Measurements from ENCODE around the gene PDZD2.
"Not testable (repeated sequence)": the region's sequence is repeated elsewhere in the genome, so short reads cannot be mapped to it uniquely, and the experiment has no call there.

The PDZD2 gene

GRCh38 chr5:31987985-31988710 is 349.2 kb downstream of the PDZD2 start:
- DNase-seq, result no peak

DNA sequence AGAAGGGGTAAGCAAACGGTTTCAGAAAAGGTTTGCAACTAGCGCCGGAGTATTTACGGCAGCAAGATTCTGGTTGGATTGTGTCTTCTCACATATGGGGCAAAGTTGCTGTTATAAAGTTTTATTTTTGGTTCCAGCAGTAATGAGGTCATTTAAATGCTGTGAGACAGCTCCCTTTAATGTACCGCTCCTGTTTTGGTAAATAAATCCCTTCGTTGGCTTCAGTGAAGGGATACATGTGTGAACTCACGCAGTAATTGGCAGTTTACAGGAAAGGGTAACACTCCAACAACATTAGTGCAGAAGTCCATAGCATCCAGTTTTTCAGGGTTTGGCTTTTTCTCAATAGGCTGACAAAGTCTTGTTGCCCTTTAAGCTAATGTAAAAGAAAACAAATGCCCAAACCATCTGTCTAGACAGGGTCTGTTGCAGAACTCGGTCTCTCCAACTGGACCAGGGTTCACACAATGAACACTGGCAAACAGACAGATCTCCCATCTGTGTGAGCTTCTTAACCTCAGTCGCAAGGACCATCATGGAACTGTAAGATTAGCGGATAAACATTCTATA is 351.2 kb downstream of the PDZD2 start:
- DNase-seq, result no peak

- no peak for DNase-seq
Measured at GRCh38 chr5:31990701-31991110, 351.8 kb downstream of the PDZD2 start.

- no peak for DNase-seq
Measured at GRCh38 chr5:31992377-31992776, 353.4 kb downstream of the PDZD2 start.

DNA sequence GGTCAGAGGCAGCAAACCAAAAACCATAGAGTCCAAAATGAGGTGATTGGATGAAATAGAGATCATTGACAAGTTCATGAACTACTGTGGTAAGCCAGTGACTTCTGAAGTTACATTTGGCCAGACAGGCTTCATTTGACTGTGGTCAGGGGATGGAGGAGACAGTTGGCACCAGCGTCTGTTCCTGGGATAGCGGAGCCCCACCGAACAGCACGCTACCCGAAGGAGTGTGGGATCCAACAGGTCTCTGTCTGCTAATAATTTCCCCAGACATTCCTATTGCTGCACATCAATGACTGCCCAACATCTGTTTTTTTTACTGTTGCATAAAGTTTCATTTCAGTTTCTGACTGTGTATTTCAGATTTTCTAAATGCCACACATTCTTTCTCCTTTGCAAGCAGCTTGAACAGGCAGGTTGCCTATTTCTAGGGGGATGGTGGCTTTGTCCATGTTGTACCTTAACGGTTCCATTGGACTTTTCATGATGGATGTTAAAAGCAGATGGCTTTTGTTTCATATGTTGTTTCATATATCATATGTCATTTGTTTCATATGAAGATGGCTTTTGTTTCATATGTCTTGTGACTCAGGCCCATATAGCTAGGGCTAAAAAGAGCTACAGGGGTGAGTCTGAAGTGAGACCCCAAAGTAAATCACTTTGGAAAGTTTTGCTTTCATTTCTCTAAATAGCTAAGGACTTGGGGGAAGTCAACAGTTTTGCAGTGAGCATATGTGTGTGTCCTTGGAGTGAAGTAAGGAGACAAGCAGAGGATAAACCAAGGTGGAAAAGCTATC is 354.4 kb downstream of the PDZD2 start:
- no peak for DNase-seq

DNA sequence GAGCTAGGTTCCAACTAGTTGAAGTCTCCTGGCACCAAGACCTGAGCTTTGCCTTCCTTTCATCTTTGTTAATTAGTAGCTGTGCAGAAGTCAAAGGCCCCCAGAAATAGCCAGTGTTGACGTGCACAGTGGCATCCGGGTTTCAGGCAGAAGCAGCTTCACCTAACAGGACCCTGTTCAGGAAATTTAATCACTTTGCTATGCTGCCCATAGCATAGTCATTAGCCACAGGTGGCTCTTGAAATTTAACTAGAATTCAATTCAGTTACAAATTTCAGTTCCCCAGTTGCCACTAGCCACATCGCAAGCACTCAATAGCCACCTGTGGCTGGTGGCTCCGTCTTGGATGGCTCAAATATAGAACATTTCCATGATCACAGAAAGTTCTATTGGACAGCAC is 356.1 kb downstream of the PDZD2 start:
- DNase-seq, result no peak

DNA sequence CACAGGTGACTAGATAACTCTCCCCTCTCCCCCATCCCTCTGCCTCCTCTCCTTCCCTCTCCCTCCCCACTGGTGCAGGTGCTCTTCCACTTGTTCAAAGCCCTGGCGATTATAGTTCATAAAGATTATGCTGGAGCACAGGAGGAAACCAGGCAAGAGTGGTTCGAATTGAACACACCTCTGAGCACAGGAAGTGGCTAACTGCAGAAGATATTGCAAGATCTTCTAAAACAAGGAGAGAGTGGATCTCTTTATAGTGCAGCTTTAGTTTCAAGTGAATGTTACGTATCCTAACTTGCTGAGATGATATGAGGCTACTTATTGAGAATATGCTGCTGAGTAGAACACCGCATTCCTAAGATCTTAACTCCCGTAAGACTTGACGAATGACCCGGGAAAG is 356.8 kb downstream of the PDZD2 start:
- DNase-seq, result no peak

DNA sequence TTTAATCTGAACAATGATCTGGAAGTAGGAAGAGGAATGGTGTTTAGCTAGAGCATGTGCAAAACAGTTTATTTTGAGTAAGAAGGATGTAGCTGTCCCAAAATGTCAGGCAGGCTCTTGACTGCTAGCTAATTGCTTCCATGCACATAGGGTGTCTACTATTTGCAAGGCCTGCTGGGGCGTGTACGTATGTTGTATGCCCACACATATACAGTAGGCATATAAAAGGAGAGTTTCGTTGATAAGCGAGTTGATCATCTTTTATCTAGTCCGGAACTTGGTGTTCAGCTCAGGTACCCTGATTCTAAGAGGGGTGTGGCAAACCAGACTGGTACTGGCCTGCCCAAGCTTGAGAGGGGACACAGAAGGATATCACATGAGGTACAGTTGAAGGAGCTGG is 358.0 kb downstream of the PDZD2 start:
- no peak for DNase-seq

GRCh38 chr5:31999470-31999869 is 360.5 kb downstream of the PDZD2 start:
- no peak for DNase-seq

- no peak for DNase-seq
Measured at GRCh38 chr5:32000731-32001130, 361.8 kb downstream of the PDZD2 start.

DNA sequence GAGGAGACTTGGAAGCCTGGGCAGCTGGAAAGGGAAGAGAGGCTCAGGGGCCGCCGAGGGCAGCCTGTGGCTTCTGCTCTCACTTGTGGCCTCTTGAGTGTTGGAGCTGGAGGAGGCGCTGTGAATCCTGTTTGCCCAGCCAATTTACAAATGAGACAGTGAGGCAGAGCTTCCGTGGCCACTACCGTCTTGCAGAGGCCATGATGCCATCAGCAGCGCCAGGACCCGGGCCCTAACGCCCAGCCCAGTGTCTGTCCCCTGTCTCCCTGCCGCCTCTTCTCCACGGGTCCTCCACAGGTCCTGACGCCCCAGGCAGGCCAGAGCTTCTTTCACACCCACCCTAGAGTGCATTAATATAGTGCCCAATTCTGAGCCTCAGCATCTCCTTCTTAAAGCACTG is 362.4 kb downstream of the PDZD2 start:
- DNase-seq, result no peak

DNA sequence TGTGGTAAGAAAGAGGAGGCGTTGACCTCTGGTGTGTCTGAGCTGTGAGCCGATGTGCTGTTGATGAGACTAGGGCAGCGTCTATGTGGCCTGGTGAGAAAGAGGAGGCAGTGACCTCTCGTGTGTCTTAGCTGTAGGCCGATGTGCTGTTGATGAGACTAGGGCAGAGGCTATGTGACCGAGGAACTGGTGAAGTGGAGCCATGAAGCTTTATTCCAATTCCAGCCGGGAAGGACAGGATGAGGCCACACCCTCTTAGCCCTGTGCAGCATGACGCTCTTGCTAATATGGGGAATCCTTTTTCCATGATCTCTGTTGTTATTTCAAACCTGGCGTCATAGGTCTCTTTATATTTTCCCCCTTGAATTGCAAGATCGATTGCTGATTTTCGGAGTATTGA is 362.8 kb downstream of the PDZD2 start:
- no peak for DNase-seq

- DNase-seq, result no peak
Measured at GRCh38 chr5:32002755-32003154, 363.8 kb downstream of the PDZD2 start.

GRCh38 chr5:32003981-32004380 is 365.1 kb downstream of the PDZD2 start:
- DNase-seq, result no peak

DNA sequence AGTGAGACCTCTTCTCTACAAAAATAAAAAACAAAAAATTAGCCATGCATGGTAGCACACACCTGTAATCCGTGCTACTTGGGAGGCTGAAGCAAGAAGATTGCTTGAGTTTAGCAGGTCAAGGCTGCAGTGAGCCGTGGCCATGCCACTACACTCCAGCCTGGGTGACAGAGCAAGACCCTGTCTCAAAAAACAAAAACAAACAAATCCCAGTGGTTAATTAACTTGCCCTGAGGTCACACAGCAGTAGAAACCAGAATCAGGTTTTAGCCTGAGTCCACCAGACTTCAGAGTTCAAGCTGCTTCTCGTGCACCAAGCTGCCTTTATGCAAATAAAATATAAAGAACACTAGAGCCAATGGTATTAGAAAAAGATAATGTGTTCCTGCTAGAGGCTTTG is 365.5 kb downstream of the PDZD2 start:
- no peak for DNase-seq

DNA sequence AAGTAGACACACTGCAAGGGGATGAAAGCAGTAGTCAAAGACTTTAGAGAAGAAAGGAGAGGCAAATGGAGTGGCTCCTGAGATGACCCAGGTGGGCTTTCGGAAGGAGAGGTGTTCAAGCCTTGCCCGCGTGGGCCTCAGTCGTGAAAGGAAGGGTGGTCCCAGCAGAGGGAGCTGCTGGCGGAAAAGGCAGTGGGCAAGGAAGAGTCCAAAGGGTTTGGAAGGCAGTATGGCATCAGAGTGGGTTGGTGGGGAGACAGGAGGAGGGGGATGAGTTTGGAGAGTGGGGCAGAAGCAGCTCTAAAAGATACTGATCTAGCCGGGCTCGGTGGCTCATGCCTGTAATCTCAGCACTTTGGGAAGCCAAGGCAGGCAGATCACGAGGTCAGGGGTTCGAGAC is 369.8 kb downstream of the PDZD2 start:
- no peak for DNase-seq

DNA sequence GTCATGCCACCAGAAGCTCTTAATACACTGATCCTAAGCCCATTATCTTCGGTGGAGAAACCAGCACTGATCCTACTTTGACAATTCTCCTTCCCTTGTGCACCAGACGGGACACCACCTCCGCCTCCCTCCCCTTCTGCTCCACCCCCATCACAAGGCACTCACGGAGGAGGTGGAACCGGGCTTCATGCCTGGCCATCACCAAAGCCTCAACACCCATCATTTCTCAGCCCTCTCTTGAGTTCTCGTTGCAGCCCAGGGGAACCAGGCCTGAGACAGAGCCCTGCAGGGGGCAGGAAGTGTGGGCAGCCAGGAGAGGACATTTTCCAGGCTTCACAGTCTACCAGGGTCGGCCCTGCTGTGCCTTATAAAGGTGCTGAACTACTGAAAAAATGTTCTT is 374.7 kb downstream of the PDZD2 start:
- no peak for DNase-seq

DNA sequence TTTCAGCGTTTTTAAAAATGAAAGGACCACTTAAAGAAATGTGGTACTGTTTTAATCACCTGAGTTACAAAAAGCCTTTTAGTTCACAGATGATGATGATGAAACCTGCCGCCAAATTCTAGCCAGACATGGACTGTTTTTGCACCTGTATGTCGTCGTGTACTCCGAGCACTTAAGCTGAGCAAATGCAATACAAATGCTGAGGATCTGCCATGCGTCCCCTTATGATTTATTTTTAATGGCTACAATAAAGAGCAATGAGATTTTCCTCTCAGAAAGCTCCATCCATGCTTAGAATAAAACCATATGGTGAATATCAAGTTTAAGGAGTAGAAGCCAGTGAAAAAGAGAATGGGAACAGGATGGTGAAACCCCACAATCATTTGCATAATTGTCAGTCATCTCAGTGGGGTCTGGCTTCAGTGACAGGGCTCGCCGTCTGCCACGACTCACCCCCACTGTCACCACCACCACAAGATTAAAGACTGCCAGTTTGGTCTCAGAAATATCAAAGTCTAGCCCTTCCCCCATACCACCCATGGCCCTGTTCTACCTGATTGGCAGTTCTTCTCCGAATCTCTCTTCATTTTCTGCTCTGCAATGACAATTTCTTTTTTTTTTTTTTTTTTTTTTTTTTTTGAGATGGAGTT is 375.3 kb downstream of the PDZD2 start:
- no peak for DNase-seq

GRCh38 chr5:32015262-32015661 is 376.3 kb downstream of the PDZD2 start:
- DNase-seq, result not testable (repeated sequence)

DNA sequence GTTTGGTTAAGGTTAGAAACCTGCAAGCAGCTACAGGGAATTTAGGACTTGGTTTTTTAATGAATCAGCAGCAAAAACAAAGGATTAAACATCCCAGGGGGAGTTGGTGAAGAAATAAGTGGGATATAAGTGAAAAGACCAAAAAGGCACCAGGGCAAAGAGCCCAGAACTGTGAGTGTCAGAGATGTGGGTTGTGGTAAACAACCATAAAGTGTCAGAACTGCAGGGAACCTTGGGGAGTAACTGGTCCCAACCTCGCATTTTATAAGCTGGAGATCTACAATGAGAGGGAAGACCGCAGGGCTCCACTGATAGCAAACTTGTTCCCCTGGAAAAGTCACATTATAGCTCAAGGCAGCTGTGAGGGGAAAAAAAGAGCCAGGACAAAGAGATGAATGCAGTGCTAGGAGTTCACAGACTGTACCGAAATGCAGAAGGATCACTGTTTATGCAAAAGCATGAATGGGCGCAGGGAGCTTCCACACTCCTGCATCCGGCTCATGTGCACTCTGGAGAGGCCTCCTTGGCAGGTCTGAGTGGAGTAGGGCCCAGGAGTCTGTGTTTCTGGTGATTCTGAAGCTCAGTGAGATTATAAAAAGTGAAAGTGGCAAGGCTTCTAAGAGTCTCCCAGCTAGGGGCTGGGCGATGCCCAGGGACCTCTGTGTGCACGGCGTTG is 378.9 kb downstream of the PDZD2 start:
- no peak for DNase-seq

GRCh38 chr5:32018476-32019436 is 379.8 kb downstream of the PDZD2 start:
- DNase-seq, result no peak

DNA sequence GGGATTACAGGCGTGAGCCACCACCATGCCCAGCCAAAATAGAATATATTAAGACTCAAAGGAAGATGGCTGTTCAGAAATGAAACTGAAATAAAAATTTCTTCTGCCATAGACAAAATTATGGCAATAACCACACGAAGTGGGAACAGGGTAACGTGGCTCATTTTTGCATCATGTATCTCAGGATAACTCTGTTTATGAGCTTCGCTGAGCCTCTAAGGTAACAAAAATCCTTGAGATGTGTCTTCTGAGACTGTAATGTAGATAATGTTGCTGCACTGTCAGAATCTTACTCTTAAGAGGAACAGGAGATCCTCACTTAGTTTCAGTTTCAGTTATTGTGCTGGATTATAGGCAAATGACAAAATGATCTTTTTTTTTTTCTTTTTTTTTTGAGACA is 381.3 kb downstream of the PDZD2 start:
- no peak for DNase-seq

All from NCI-H1105 (cell line).